ENCODE results near the gene PITX3. TPM values are rescaled to one million over a fixed set of nuclear protein-coding genes. Genes with fewer than 3 reads are reported as not detected.

The PITX3 gene
- total and polyA plus RNA-seq, 9 of the 15 experiments (the other 6 are each of a cell fraction or from before 2014, with no cell fraction given), result 0.30 to 0.98 (median 0.95) TPM; not detected in 6

DNA sequence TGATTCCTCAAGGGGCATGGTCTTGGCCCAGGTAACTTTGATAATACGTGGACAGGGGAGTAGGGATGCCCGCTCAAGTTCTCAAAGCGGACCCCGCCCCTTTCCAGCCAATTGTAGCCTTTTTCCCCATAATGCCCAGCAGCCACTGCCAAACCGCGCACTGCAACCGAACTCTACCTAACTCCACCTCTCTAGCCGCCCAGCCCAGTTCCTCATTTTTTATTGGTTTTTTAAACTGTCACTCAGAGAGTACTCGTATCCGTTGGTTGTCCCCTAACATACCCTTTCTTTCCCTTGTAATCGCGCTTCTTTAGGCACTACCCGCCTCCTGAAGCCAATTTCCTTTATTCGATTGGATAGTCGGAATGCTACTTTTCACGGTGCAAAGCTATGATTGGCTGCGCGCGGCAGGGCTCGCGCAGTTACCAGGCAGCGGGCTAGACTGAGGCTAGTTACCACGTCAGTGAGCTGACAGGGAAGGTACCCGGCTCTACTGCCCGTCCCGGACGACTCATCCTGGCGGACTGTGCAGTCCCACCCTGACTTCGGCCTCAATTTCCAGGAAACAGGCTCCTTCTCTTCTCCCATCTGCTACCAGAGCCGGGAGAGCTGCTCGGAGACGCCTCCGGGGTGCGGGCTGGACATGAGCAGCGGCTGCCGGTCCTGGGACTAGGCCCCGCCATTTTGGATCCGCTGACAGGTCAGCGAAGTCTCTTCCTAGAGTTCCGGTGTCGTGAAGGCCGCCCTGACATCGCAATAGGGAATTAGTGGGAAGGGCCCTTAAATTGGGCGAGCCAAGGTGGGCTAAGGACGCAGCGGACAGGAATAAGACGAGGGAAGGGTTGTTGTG lies 4.0 kb upstream of the PITX3 start, which contains the start of gene GBF1 (continued):
- peak; percentile 75 for TF ChIP-seq PML (IDR thresholded peaks at IDR 0.05; ENCODE audit: low read length)
- TF ChIP-seq RBFOX2 (IDR thresholded peaks at IDR 0.05; ENCODE audit: low read depth, low read length), result peak; percentile 92
- TF ChIP-seq FOXM1 (IDR thresholded peaks at IDR 0.05; ENCODE audit: low read depth), result peak; percentile 40; the same call in 1 of the 2 replicates
- TF ChIP-seq FOXM1 (CRISPR knock-in tag; IDR thresholded peaks at IDR 0.05; ENCODE audit: low read depth), result no peak
- TF ChIP-seq, protein P1, sequence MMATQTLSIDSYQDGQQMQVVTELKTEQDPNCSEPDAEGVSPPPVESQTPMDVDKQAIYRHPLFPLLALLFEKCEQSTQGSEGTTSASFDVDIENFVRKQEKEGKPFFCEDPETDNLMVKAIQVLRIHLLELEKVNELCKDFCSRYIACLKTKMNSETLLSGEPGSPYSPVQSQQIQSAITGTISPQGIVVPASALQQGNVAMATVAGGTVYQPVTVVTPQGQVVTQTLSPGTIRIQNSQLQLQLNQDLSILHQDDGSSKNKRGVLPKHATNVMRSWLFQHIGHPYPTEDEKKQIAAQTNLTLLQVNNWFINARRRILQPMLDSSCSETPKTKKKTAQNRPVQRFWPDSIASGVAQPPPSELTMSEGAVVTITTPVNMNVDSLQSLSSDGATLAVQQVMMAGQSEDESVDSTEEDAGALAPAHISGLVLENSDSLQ (IDR thresholded peaks at IDR 0.05), result peak; percentile 100
- no peak for TF ChIP-seq ARNT (IDR thresholded peaks at IDR 0.05)
- peak; percentile 85 for TF ChIP-seq ATF7 (IDR thresholded peaks at IDR 0.05)
- TF ChIP-seq ZNF586 (CRISPR knock-in tag; conservative IDR thresholded peaks at IDR 0.05), result no peak
- peak; percentile 87 for TF ChIP-seq RFX1 (IDR thresholded peaks at IDR 0.05)
- peak; percentile 68 for TF ChIP-seq RFX5 (IDR thresholded peaks at IDR 0.05; ENCODE audit: low read depth, low read length)
- peak; percentile 78 for TF ChIP-seq NFRKB (IDR thresholded peaks at IDR 0.05; ENCODE audit: low read depth)
- peak; percentile 94 for TF ChIP-seq ASH1L (IDR thresholded peaks at IDR 0.05; ENCODE audit: borderline replicate concordance, low read depth, partially characterized antibody)
- TF ChIP-seq, protein P2, sequence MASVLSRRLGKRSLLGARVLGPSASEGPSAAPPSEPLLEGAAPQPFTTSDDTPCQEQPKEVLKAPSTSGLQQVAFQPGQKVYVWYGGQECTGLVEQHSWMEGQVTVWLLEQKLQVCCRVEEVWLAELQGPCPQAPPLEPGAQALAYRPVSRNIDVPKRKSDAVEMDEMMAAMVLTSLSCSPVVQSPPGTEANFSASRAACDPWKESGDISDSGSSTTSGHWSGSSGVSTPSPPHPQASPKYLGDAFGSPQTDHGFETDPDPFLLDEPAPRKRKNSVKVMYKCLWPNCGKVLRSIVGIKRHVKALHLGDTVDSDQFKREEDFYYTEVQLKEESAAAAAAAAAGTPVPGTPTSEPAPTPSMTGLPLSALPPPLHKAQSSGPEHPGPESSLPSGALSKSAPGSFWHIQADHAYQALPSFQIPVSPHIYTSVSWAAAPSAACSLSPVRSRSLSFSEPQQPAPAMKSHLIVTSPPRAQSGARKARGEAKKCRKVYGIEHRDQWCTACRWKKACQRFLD (CRISPR knock-in tag; IDR thresholded peaks at IDR 0.05), result no peak
- peak; percentile 69 for TF ChIP-seq TAF1 (IDR thresholded peaks at IDR 0.05; ENCODE audit: control insufficient read depth, extremely low read depth, insufficient read depth, low read length, severe bottlenecking)
- TF ChIP-seq, protein P3, sequence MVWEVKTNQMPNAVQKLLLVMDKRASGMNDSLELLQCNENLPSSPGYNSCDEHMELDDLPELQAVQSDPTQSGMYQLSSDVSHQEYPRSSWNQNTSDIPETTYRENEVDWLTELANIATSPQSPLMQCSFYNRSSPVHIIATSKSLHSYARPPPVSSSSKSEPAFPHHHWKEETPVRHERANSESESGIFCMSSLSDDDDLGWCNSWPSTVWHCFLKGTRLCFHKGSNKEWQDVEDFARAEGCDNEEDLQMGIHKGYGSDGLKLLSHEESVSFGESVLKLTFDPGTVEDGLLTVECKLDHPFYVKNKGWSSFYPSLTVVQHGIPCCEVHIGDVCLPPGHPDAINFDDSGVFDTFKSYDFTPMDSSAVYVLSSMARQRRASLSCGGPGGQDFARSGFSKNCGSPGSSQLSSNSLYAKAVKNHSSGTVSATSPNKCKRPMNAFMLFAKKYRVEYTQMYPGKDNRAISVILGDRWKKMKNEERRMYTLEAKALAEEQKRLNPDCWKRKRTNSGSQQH (CRISPR knock-in tag; IDR thresholded peaks at IDR 0.05), result no peak
- TF ChIP-seq, protein P4, sequence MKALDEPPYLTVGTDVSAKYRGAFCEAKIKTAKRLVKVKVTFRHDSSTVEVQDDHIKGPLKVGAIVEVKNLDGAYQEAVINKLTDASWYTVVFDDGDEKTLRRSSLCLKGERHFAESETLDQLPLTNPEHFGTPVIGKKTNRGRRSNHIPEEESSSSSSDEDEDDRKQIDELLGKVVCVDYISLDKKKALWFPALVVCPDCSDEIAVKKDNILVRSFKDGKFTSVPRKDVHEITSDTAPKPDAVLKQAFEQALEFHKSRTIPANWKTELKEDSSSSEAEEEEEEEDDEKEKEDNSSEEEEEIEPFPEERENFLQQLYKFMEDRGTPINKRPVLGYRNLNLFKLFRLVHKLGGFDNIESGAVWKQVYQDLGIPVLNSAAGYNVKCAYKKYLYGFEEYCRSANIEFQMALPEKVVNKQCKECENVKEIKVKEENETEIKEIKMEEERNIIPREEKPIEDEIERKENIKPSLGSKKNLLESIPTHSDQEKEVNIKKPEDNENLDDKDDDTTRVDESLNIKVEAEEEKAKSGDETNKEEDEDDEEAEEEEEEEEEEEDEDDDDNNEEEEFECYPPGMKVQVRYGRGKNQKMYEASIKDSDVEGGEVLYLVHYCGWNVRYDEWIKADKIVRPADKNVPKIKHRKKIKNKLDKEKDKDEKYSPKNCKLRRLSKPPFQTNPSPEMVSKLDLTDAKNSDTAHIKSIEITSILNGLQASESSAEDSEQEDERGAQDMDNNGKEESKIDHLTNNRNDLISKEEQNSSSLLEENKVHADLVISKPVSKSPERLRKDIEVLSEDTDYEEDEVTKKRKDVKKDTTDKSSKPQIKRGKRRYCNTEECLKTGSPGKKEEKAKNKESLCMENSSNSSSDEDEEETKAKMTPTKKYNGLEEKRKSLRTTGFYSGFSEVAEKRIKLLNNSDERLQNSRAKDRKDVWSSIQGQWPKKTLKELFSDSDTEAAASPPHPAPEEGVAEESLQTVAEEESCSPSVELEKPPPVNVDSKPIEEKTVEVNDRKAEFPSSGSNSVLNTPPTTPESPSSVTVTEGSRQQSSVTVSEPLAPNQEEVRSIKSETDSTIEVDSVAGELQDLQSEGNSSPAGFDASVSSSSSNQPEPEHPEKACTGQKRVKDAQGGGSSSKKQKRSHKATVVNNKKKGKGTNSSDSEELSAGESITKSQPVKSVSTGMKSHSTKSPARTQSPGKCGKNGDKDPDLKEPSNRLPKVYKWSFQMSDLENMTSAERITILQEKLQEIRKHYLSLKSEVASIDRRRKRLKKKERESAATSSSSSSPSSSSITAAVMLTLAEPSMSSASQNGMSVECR (CRISPR knock-in tag; IDR thresholded peaks at IDR 0.05), result 0 out of 2 replicates have a peak, but pooled peaks have one; percentile 55
- TF ChIP-seq MEF2A (IDR thresholded peaks at IDR 0.05; ENCODE audit: control insufficient read depth, low read depth, low read length), result no peak
- peak; percentile 74 for TF ChIP-seq RBM25 (IDR thresholded peaks at IDR 0.05; ENCODE audit: low read depth, low read length, severe bottlenecking)
- peak; percentile 42 for TF ChIP-seq MYC (IDR thresholded peaks at IDR 0.05; ENCODE audit: low read depth, low read length)
- TF ChIP-seq MYC (CRISPR knock-in tag; IDR thresholded peaks at IDR 0.05; ENCODE audit: borderline replicate concordance, low read depth), result no peak
